ENCODE results near the gene ACO2. TPM values are rescaled to one million over a fixed set of nuclear protein-coding genes. Genes with fewer than 3 reads are reported as not detected.
A peak's percentile ranks its signal among the peaks of the same experiment; 100 is the strongest.

ACO2 gene
- total and polyA plus RNA-seq, 2 of the 13 experiments (the other 11 are each of a cell fraction or from before 2014, with no cell fraction given): 19.2 to 45.6 TPM

DNA sequence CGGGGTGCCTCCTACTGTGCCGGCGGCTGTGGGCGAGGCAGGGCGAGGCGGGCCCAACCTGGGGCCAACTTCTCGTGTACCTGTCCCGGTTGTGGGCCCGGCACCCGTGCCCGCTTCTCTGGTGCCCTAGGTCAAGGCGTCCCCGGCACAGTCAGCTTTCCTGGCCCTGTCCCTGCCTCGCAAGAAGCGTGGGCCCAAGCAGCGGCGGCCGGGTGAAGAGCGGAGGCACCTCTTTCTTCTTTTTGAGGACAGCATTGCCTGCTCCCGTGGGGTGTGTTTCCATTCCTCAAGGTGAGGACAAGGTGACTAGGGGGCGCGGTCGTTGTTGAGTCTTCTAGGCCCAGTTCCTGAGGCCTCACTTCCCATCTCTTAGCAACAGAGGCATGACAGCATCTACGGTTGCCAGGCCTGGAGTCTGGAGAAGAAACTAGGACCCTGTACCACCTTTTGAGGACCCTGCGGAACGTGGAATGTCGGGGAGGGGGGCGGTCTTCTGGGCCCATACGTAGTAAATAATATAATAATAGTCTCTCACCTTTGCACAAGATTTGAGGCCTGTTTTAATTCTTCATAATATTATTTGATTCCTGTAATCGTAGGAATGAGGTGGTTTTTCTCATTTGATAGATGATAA lies 418 bp downstream of the ACO2 start (continued):
- TF ChIP-seq ZSCAN30 (CRISPR knock-in tag; IDR thresholded peaks at IDR 0.05) (no peak), TEAD2 (CRISPR knock-in tag; IDR thresholded peaks at IDR 0.05) (no peak), HNRNPL (IDR thresholded peaks at IDR 0.05; ENCODE audit: low read depth, low read length) (no peak), PAWR (CRISPR knock-in tag; IDR thresholded peaks at IDR 0.05; ENCODE audit: borderline replicate concordance) (no peak), MXI1 (IDR thresholded peaks at IDR 0.05; ENCODE audit: borderline replicate concordance, low read depth, low read length) (no peak), ETV6 (CRISPR knock-in tag; conservative IDR thresholded peaks at IDR 0.05) (no peak), ATF7-NPFF (CRISPR knock-in tag; IDR thresholded peaks at IDR 0.05; ENCODE audit: low read depth) (peak; percentile 77), ZNF75D (CRISPR knock-in tag; IDR thresholded peaks at IDR 0.05; ENCODE audit: borderline replicate concordance) (no peak), ZNF101 (CRISPR knock-in tag; IDR thresholded peaks at IDR 0.05; ENCODE audit: borderline replicate concordance, low read depth) (no peak), ZNF709 (CRISPR knock-in tag; IDR thresholded peaks at IDR 0.05) (no peak), LCORL (IDR thresholded peaks at IDR 0.05) (no peak), LCORL (CRISPR knock-in tag; IDR thresholded peaks at IDR 0.05) (no peak), ZC3H4 (CRISPR knock-in tag; IDR thresholded peaks at IDR 0.05; ENCODE audit: borderline replicate concordance) (no peak), ZFAT (CRISPR knock-in tag; conservative IDR thresholded peaks at IDR 0.05) (no peak), HNF4G (IDR thresholded peaks at IDR 0.05; ENCODE audit: borderline replicate concordance, low read depth, low read length) (no peak), HNF4G (CRISPR knock-in tag; IDR thresholded peaks at IDR 0.05; ENCODE audit: borderline replicate concordance, low read depth) (no peak), ZNF3 (CRISPR knock-in tag; IDR thresholded peaks at IDR 0.05) (no peak), CC2D1A (CRISPR knock-in tag; IDR thresholded peaks at IDR 0.05) (no peak), SIX1 (CRISPR knock-in tag; IDR thresholded peaks at IDR 0.05; ENCODE audit: borderline replicate concordance) (no peak), MXD4 (CRISPR knock-in tag; IDR thresholded peaks at IDR 0.05) (no peak), TRIM24 (CRISPR knock-in tag; IDR thresholded peaks at IDR 0.05) (no peak)
- TF ChIP-seq, protein P1, sequence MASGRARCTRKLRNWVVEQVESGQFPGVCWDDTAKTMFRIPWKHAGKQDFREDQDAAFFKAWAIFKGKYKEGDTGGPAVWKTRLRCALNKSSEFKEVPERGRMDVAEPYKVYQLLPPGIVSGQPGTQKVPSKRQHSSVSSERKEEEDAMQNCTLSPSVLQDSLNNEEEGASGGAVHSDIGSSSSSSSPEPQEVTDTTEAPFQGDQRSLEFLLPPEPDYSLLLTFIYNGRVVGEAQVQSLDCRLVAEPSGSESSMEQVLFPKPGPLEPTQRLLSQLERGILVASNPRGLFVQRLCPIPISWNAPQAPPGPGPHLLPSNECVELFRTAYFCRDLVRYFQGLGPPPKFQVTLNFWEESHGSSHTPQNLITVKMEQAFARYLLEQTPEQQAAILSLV (CRISPR knock-in tag; IDR thresholded peaks at IDR 0.05; ENCODE audit: borderline replicate concordance): no peak
- TF ChIP-seq, protein P2, sequence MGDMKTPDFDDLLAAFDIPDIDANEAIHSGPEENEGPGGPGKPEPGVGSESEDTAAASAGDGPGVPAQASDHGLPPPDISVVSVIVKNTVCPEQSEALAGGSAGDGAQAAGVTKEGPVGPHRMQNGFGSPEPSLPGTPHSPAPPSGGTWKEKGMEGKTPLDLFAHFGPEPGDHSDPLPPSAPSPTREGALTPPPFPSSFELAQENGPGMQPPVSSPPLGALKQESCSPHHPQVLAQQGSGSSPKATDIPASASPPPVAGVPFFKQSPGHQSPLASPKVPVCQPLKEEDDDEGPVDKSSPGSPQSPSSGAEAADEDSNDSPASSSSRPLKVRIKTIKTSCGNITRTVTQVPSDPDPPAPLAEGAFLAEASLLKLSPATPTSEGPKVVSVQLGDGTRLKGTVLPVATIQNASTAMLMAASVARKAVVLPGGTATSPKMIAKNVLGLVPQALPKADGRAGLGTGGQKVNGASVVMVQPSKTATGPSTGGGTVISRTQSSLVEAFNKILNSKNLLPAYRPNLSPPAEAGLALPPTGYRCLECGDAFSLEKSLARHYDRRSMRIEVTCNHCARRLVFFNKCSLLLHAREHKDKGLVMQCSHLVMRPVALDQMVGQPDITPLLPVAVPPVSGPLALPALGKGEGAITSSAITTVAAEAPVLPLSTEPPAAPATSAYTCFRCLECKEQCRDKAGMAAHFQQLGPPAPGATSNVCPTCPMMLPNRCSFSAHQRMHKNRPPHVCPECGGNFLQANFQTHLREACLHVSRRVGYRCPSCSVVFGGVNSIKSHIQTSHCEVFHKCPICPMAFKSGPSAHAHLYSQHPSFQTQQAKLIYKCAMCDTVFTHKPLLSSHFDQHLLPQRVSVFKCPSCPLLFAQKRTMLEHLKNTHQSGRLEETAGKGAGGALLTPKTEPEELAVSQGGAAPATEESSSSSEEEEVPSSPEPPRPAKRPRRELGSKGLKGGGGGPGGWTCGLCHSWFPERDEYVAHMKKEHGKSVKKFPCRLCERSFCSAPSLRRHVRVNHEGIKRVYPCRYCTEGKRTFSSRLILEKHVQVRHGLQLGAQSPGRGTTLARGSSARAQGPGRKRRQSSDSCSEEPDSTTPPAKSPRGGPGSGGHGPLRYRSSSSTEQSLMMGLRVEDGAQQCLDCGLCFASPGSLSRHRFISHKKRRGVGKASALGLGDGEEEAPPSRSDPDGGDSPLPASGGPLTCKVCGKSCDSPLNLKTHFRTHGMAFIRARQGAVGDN (CRISPR knock-in tag; IDR thresholded peaks at IDR 0.05): peak; percentile 53
- TF ChIP-seq, protein P3, sequence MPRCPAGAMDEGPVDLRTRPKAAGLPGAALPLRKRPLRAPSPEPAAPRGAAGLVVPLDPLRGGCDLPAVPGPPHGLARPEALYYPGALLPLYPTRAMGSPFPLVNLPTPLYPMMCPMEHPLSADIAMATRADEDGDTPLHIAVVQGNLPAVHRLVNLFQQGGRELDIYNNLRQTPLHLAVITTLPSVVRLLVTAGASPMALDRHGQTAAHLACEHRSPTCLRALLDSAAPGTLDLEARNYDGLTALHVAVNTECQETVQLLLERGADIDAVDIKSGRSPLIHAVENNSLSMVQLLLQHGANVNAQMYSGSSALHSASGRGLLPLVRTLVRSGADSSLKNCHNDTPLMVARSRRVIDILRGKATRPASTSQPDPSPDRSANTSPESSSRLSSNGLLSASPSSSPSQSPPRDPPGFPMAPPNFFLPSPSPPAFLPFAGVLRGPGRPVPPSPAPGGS (CRISPR knock-in tag; IDR thresholded peaks at IDR 0.05): 0 out of 2 replicates have a peak, but pooled peaks have one; percentile 67

Measured in HepG2 (cell line).